Sciatic nerve (tissue), 2 donors: Measurements from ENCODE around the gene PTPRF. TPM values are rescaled to one million over a fixed set of nuclear protein-coding genes. Genes with fewer than 3 reads are reported as not detected.

Experiments
- ATAC-seq: fragments of 200-7000 bp; cut with Tn5 transposase; one replicate; pipeline ENCODE4 v1.9.1; 2020; ENCODE audit warnings: mild to moderate bottlenecking, moderate library complexity
- DNase-seq: peaks from one replicate; pipeline ENCODE4 v3.0.0-alpha.2; 2020; ENCODE audit warnings: low spot score
- intact Hi-C: fragments of 100-400 bp; cut with DNase I; formaldehyde crosslinking; loops from one replicate; pipeline ENCODE4 v1.14.2; 2022
- total RNA-seq: library from RNA; stranded (reverse); fragmentation: NEBNext Ultra II Directional; extraction: Animal tissue kit (Norgen Biotek cat#: 25700); gene quantifications from one replicate; pipeline ENCODE4 v1.2.1, GENCODE V29; 2021
- donor health status: DM: no; HTN: no; CAD: no.
- donor health status: DM: no; HTN: no; CAD: no.

PTPRF gene
- total RNA-seq, 1 donor from 2014 or later, result 180 TPM

DNA sequence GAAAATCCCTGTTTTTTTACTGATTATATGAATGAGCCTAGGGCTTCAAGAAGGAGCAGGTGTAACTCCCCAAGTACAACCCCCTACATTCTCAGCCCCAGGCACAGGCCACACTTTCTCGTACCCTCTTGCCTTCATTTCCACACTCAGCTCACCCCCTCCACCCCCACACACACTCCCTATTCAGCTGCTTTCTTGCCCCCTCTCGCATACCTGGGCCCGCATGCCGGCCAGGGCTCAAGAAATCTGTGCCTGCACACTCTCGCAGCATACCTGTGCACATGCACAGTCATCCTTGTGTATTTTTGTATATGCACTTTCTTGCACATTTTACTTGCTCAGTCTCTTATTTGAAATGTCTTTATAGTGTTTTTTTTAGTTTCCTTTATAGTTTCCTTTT is 2.0 kb downstream of the PTPRF start:
- ATAC-seq, result no peak
- no peak for DNase-seq
- intact Hi-C loops, result loop anchor here (10.0 kb wide), 1 partner anchor 402 kb away; the partner anchor contains the start of gene ARTN

DNA sequence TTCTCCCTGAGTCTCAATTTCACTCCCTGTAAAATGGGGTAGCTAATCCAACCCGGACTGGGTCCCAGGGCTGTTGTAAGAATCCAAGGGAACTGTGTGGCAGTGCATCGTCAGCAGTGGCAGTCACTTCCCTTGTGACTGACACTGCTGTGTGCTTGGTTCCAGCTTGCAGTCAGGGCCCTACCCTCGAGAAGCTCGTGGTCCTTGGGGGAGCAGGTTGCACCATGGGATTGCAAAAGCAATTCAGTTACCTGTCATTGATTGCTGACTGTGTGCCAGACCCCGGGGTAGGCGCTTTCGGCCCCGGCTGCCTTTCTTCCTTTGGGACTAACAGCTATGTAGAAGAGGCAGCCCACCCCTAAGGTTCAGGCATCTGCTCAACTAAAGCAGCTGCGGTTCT is 2.9 kb downstream of the PTPRF start:
- ATAC-seq, result no peak
- no peak for DNase-seq
- intact Hi-C loops, result loop anchor here (10.0 kb wide), 1 partner anchor 401 kb away; the partner anchor contains the start of gene ARTN

- ATAC-seq (no peak), DNase-seq (no peak)
- intact Hi-C loops, result loop anchor here (10.0 kb wide), 1 partner anchor 401 kb away; the partner anchor contains the start of gene ARTN
Observed at GRCh38 chr1:43534256-43534655, 3.6 kb downstream of the PTPRF start.

DNA sequence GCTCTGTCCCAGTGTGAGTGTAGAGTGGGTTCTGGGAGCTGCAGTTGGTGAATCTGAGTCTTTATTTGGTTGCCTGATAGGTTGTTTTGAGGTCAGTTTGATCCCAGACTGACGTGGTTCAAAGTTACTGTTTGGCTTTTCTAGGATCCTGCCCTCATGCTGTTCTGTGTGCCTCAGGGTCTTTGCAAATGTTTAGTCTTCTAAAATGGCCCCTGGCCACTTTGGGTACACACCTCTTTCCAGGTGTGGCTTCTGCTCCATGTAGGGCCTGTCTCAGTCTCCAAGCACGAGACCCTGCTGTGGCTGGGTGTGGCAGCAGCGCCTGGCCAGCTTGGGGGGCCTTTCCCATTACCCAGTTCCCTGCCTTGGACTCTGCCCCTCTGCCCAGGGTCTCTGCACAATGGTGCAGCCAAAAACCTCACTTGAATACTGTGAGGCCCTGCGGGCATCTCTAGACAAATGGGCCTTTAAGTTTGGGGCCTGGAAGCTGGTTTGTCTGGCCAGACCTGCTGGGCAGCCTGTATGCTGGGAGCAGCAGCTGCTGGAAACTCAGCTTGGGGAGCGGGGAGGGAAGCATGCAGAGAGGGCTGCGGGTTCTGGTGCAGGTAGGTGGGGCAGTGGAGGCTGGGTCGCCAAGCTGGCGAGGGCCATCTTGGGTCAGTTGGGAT is 5.6 kb downstream of the PTPRF start:
- DNase-seq (no peak), ATAC-seq (no peak)
- intact Hi-C loops, result loop anchor here (10.0 kb wide), 1 partner anchor 398 kb away; the partner anchor contains the start of gene ARTN

- ATAC-seq (no peak), DNase-seq (no peak)
- intact Hi-C loops, result loop anchor here (10.0 kb wide), 1 partner anchor 398 kb away; the partner anchor contains the start of gene ARTN
Observed at GRCh38 chr1:43536864-43537358, 6.2 kb downstream of the PTPRF start.

DNA sequence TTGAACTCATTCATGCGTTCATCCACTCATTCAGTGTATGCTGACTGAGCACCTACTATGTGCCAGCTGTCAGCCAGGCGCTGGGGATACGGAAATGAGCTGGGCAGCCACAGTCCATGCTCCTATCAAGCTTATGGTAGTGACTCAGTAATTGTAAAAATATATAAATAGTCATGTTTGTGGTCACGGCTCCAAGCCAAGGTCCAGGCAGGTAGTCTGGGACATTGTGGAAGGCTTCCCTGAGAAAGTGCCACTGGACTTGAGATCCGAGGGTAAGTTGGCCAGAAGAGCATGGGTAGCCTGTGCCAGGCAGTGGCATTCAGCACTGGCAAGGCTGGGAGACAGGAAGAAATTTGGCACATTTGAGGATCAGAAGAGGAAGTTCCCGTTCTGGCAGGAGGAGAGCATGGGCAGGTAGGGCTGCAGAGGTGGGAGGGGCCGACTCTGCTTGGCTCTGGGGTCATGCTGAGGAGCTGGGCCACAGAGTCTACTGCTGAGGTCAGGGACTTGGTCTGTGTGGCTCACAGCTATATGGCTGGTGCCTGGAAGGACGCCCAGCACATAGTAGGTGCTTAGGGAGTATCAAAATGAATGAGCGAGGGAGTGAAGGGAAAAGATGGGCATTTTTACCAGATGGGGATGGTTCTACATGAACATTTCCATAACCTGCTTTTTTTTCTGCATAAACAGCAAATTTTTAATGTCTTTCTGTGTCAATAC is 6.9 kb downstream of the PTPRF start:
- ATAC-seq (no peak), DNase-seq (no peak)
- intact Hi-C loops, result loop anchor here (10.0 kb wide), 1 partner anchor 397 kb away; the partner anchor contains the start of gene ARTN

- no peak for DNase-seq
- no peak for ATAC-seq
- intact Hi-C loops, result loop anchor here (10.0 kb wide), 1 partner anchor 397 kb away; the partner anchor contains the start of gene ARTN
Observed at GRCh38 chr1:43538143-43538487, 7.4 kb downstream of the PTPRF start.

GRCh38 chr1:43538969-43539368 is 8.3 kb downstream of the PTPRF start:
- no peak for DNase-seq
- no peak for ATAC-seq
- intact Hi-C loops, result loop anchor here (10.0 kb wide), 1 partner anchor 396 kb away; the partner anchor contains the start of gene ARTN

DNA sequence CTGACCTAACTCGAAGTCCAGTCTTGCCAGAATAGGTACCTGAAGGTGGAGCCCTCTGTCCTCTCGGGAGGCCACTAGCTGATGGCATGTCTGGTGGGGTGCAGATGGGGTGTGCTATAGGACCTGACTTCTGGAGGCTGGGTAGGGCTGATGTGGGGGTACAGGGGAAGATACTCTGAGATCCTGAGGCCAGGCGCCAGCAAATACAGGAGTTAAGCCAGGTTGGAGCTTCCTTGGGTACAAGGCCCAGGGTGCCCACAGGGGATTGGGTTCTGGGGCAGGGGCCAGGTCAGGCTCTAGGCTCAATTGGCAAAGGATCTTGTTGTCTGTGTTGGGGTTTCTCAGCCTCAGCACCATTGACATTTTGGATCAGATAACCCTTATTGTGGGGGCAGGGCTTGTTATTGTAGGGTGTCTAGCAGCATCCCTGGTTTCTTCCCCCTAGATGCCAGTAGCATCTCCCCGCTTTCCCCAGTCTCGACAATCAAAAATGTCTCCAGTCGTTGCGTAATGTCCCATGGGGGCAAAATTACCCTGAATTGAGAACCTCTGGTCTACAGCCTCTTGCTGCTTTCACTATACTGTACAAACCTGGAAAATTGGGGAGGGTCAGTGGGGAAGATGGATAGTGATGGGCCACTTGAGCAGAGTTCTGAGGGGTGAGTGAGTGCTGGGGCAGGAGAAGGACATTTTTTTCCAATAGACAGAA is 9.2 kb downstream of the PTPRF start:
- ATAC-seq, result peak; percentile 16
- no peak for DNase-seq
- intact Hi-C loops, result loop anchor here (10.0 kb wide), 1 partner anchor 395 kb away; the partner anchor contains the start of gene ARTN

- DNase-seq (peak; percentile 79), ATAC-seq (peak; percentile 78)
- intact Hi-C loops, result no loop called here
Observed at GRCh38 chr1:43540653-43541071, 10.0 kb downstream of the PTPRF start.

- DNase-seq (no peak), ATAC-seq (no peak)
- intact Hi-C loops, result no loop called here
Observed at GRCh38 chr1:43541141-43541540, 10.5 kb downstream of the PTPRF start.

- DNase-seq, result peak; percentile 83
- intact Hi-C loops, result no loop called here
- peak; percentile 86 for ATAC-seq
Observed at GRCh38 chr1:43541721-43542401, 11.2 kb downstream of the PTPRF start.

DNA sequence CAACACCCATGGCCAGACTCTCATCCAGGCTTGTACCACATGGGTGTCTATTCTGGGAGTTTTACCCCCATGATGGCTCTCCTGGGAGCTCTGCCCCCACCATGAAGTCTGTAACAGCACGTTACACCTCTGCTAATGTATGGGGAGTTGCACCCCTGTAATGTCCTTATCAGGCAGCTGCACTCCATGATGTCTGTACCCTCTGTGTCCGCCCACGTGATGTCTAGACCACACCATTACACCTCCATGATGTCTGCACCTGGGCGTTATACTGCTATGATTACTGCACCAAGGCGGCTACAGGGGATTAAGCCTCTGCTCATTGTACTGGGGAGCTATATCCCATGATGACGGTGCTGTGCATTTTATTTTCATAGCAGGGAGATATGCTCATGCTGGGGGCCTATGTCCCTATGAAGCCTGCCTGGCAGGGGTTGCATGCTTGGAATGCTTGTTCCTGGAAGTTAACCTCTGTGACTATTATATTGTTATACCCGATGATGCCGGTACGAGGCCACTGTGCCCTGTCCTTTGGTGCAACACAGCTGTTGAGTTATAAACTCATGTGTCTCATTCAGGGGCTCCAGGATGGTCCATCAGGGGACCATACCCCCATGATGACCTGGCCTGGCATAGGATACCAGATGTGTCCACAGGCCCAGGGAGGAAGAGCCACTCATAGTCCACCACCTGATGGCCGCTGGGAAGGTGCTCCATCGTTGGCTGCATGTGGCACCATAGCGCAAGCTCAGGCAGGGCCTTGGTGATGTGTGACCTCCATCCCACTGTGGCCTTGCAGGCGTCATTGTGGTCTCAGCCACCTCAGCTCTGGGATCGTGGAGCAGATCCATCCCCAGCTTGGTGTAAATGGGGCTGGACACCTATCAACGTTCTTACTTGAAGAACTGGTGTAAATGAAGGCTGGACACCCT is 12.1 kb downstream of the PTPRF start:
- intact Hi-C loops, result no loop called here
- DNase-seq (no peak), ATAC-seq (no peak)

- no peak for DNase-seq
- intact Hi-C loops, result no loop called here
- ATAC-seq, result no peak
Observed at GRCh38 chr1:43543567-43543966, 12.9 kb downstream of the PTPRF start.

GRCh38 chr1:43545339-43545694 is 14.6 kb downstream of the PTPRF start:
- ATAC-seq (no peak), DNase-seq (no peak)
- intact Hi-C loops, result no loop called here

GRCh38 chr1:43545695-43546387 is 15.2 kb downstream of the PTPRF start:
- peak; percentile 84 for DNase-seq
- intact Hi-C loops, result no loop called here
- peak; percentile 68 for ATAC-seq

- intact Hi-C loops, result no loop called here
- ATAC-seq (no peak), DNase-seq (no peak)
Observed at GRCh38 chr1:43546388-43547100, 15.9 kb downstream of the PTPRF start.
